Stimulated activated memory B cell treated with anti-CD40 and anti-IgM and Interleukin-4, amounts not matched to agents 10 μg/mL and 1 μg/mL and 100 μg/mL, for 72 hours (primary cell): ENCODE data around the gene SLC7A4.

Source experiments
- ATAC-seq: fragments of 150-1000 bp; cut with Tn5 transposase; 2 replicates; pipeline ENCODE4 v1.10.0; 2021
- H3K27ac Mint-ChIP-seq: one replicate; pipeline ENCODE4 v1.8.0; 2022; ENCODE audit warnings: mild to moderate bottlenecking, mixed read lengths
- H3K27me3 Mint-ChIP-seq: one replicate; pipeline ENCODE4 v1.8.0; 2022; ENCODE audit warnings: mixed read lengths
- H3K36me3 Mint-ChIP-seq: one replicate; pipeline ENCODE4 v1.8.0; 2022; ENCODE audit warnings: mixed read lengths
- H3K4me1 Mint-ChIP-seq: one replicate; pipeline ENCODE4 v1.8.0; 2022; ENCODE audit warnings: mixed read lengths
- H3K4me3 Mint-ChIP-seq: one replicate; pipeline ENCODE4 v1.8.0; 2022; ENCODE audit warnings: mild to moderate bottlenecking, moderate library complexity, mixed read lengths
- H3K9me3 Mint-ChIP-seq: one replicate; pipeline ENCODE4 v1.8.0; 2022; ENCODE audit warnings: mixed read lengths

Gene SLC7A4

GRCh38 chr22:21033895-21034294 is 1.5 kb upstream of the SLC7A4 start:
- Mint-ChIP-seq H3K4me1 (peaks cover 13% of the 10 kb centered on the region), H3K27ac (no peak overlapping the region), H3K9me3 (no peaks in the 10 kb centered on the region), H3K4me3 (no peak overlapping the region), H3K27me3 (peaks cover 56% of the 10 kb centered on the region), H3K36me3 (no peaks in the 10 kb centered on the region)
- peak; percentile 22 for ATAC-seq

DNA sequence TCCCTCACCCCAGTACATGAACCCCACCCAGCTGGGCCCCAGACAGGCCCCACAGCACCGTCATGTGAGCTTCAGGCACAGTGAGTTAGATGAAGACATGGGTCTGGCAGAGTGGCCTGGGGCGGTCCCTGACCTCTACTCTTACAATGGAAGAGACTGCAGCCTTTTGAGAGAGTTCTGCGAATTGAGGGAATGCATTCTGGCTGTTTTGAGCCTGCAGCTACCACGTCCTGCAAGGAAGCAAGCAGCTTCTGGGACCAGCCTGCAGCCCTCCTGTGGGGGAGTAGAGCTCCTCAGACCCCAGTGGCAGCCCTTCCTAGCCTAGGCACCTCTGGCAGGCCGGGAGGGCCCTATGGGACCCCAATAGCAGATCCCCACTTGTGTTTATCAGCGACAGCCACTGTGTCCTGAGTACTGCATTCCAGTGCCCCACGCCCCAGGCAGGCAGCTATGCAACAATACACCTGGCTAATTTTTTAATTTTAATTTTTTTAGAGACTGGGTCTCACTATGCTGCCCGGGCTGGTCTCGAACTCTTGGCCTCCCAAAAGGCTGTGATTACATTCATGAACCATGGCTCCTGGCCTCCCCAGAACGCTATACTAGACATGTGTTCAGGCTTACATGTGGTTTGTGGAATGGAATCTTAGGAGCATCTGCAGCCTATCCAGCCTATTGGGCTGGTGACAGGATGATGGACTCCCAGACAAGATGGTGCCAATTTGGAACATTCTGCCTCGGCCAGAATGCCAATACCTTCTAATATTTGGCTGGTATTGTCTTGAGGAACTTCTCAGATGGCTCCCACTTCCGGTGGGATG is 717 bp upstream of the SLC7A4 start:
- H3K27ac Mint-ChIP-seq: no peak overlapping the region
- H3K36me3 Mint-ChIP-seq: no peaks in the 10 kb centered on the region
- H3K4me3 Mint-ChIP-seq: no peak overlapping the region
- ATAC-seq: no peak
- H3K4me1 Mint-ChIP-seq: peaks cover 13% of the 10 kb centered on the region
- H3K9me3 Mint-ChIP-seq: no peaks in the 10 kb centered on the region
- peaks cover 58% of the 10 kb centered on the region for H3K27me3 Mint-ChIP-seq

- H3K27ac Mint-ChIP-seq: no peak overlapping the region
- no peaks in the 10 kb centered on the region for H3K9me3 Mint-ChIP-seq
- ATAC-seq: no peak
- H3K4me1 Mint-ChIP-seq: peaks cover 13% of the 10 kb centered on the region
- H3K4me3 Mint-ChIP-seq: no peak overlapping the region
- no peaks in the 10 kb centered on the region for H3K36me3 Mint-ChIP-seq
- peaks cover 65% of the 10 kb centered on the region for H3K27me3 Mint-ChIP-seq
These were observed 770 bp downstream of the SLC7A4 start for GRCh38 chr22:21031545-21032036.

DNA sequence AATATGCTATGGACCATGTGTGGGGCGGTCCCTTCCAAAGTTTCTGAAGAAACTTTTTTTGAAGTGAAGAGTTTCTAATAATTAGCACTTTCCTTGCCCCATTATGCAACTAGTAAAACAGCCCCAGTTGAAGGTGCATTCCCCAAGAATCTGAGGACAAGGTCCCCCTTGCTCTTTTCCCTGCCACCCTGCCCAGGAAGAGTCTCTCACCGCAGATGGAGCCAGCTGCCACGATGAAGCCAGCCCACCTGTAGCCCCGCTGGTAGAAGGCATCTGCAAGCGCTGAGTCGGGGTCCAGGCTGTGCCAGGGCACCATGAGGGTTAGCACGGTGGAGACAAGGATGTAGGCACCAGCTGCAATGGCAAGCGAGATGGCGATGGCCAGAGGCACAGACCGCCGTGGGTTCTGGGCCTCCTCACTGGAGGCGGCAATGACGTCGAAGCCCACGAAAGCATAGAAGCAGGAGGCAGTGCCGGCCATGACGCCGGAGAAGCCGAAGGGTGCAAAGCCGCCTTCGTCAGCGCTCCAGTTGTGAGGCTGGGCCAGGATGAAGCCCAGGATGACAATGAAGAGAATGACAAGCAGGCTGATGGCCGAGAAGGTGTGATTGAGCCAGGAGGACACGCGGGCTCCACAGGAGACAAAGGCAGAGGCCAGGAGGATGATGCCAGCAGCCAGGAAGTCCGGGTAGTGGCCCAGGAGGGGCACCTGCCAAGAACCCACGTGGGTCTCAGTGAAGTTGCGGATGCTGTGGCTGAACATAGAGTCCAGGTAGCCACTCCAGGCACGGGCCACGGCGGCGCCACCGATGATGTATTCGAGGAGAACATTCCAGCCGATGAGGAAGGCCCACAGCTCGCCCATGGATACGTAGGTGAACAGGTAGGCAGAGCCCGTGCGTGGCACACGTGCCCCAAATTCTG is 1.5 kb downstream of the SLC7A4 start:
- H3K4me1 Mint-ChIP-seq: peaks cover 14% of the 10 kb centered on the region
- no peaks in the 10 kb centered on the region for H3K9me3 Mint-ChIP-seq
- peaks cover 71% of the 10 kb centered on the region for H3K27me3 Mint-ChIP-seq
- ATAC-seq: no peak
- H3K36me3 Mint-ChIP-seq: no peaks in the 10 kb centered on the region
- no peak overlapping the region for H3K27ac Mint-ChIP-seq
- H3K4me3 Mint-ChIP-seq: no peak overlapping the region

GRCh38 chr22:21030032-21030431 is 2.3 kb downstream of the SLC7A4 start:
- H3K4me3 Mint-ChIP-seq: no peak overlapping the region
- no peak overlapping the region for H3K27ac Mint-ChIP-seq
- no peak for ATAC-seq
- no peaks in the 10 kb centered on the region for H3K36me3 Mint-ChIP-seq
- H3K4me1 Mint-ChIP-seq: peaks cover 22% of the 10 kb centered on the region
- peaks cover 79% of the 10 kb centered on the region for H3K27me3 Mint-ChIP-seq
- H3K9me3 Mint-ChIP-seq: no peaks in the 10 kb centered on the region

- Mint-ChIP-seq H3K27me3 (peaks cover 76% of the 10 kb centered on the region), H3K4me1 (peaks cover 23% of the 10 kb centered on the region), H3K27ac (no peak overlapping the region), H3K4me3 (no peak overlapping the region), H3K36me3 (no peaks in the 10 kb centered on the region), H3K9me3 (no peaks in the 10 kb centered on the region)
- no peak for ATAC-seq
These were observed 2.8 kb downstream of the SLC7A4 start for GRCh38 chr22:21029486-21030025.

GRCh38 chr22:21028277-21029251 is 3.8 kb downstream of the SLC7A4 start:
- H3K27me3 Mint-ChIP-seq: peaks cover 68% of the 10 kb centered on the region

DNA sequence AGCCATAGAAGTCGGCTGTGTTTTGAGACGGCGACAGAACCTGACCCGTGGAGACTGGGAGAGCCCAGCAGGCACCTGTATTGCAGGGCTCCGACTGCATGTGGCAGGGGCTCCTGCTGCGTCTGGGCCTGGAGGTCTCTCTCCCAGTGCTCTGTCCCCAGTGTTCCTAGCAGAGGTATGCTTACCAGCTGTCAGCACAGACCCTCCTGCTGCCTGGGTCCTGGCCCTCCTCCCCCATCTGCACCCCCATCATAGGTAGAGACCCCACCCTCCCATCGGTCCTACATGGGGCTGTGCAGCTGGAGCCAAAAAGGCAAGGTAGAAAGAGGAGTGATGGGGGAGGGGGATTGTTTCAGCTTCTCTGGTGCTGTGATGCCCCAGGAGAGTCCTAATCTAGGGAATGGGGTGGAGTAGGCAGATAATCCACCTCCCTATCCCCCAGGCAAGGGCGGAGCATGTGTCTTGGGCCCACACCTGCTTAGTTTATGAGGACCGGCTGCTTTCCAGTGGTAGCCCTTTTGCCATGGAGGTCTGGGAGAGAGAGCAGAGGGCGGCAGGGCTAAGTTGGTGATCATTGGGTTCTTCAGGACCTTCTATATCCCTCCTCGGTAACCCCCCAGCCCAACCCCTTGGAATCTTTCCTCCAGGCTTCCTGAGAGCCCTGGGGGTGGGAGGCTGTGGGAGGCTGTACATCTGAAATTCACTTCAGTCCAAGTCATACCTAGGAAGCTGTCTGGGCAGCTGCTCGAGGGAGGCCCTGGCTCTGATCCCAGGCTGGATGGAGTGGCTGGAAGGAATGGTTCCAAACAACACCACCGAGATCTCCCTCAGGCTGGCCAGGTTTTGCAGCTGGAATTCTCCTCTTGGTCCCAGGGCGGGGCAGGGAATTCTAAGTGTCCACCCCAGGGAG is 5.3 kb downstream of the SLC7A4 start:
- ATAC-seq: no peak
- H3K27ac Mint-ChIP-seq: no peak overlapping the region
- H3K9me3 Mint-ChIP-seq: no peaks in the 10 kb centered on the region
- H3K4me1 Mint-ChIP-seq: peaks cover 23% of the 10 kb centered on the region
- H3K36me3 Mint-ChIP-seq: no peaks in the 10 kb centered on the region
- peaks cover 56% of the 10 kb centered on the region for H3K27me3 Mint-ChIP-seq
- H3K4me3 Mint-ChIP-seq: no peak overlapping the region

More at GRCh38 chr22:21028277-21029251, 3.8 kb downstream of the SLC7A4 start:
- no peak overlapping the region for H3K27ac Mint-ChIP-seq
- H3K4me3 Mint-ChIP-seq: no peak overlapping the region
- no peaks in the 10 kb centered on the region for H3K9me3 Mint-ChIP-seq
- no peak for ATAC-seq
- peaks cover 23% of the 10 kb centered on the region for H3K4me1 Mint-ChIP-seq
- H3K36me3 Mint-ChIP-seq: no peaks in the 10 kb centered on the region

DNA sequence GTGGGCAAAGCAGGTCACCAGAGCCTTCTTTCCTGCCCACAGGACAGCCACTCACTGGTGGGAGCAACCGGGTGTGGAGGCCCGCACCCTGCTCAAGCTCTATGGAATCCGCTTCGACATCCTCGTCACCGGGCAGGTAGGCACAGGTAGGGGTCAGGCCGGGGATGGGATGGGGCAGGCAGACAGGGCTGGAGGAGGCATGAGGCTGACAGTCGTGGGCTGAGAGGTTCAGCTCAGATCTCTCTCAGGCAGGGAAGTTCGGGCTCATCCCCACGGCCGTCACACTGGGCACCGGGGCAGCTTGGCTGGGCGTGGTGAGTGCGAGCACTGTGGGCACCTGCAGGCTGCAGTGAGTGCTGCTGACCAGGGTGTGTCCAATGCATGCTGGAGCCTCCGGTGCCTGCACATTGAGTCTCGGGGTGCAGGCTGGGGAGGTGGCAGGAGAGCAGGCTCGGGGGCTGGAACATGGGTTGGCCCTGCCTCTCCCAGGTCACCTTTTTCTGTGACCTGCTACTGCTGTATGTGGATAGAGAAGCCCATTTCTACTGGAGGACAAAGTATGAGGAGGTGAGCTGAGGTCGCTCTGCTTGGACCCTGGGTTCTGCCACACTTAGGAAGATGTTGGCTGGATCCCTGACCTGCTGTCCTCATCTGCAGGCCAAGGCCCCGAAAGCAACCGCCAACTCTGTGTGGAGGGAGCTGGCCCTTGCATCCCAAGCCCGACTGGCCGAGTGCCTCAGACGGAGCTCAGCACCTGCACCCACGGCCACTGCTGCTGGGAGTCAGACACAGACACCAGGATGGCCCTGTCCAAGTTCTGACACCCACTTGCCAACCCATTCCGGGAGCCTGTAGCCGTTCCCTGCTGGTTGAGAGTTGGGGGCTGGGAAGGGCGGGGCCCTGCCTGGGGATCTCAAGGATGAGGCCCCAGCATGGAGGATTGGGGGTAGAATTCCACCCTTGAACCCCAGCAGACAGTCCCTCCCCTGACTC is 6.3 kb downstream of the SLC7A4 start:
- Mint-ChIP-seq H3K27ac (no peak overlapping the region), H3K27me3 (peaks cover 46% of the 10 kb centered on the region), H3K9me3 (no peaks in the 10 kb centered on the region), H3K4me1 (peaks cover 15% of the 10 kb centered on the region), H3K4me3 (no peak overlapping the region), H3K36me3 (no peaks in the 10 kb centered on the region)
- ATAC-seq: no peak

- no peak for ATAC-seq
- H3K4me3 Mint-ChIP-seq: no peak overlapping the region
- H3K4me1 Mint-ChIP-seq: peaks cover 10% of the 10 kb centered on the region
- H3K27ac Mint-ChIP-seq: no peak overlapping the region
- peaks cover 38% of the 10 kb centered on the region for H3K27me3 Mint-ChIP-seq
- no peaks in the 10 kb centered on the region for H3K36me3 Mint-ChIP-seq
- H3K9me3 Mint-ChIP-seq: no peaks in the 10 kb centered on the region
These were observed 7.1 kb downstream of the SLC7A4 start for GRCh38 chr22:21025266-21025665.

GRCh38 chr22:21022955-21023614 is 9.3 kb downstream of the SLC7A4 start:
- Mint-ChIP-seq H3K9me3 (no peaks in the 10 kb centered on the region), H3K36me3 (no peaks in the 10 kb centered on the region), H3K27ac (no peak overlapping the region), H3K4me1 (peaks cover 10% of the 10 kb centered on the region), H3K27me3 (peaks cover 22% of the 10 kb centered on the region), H3K4me3 (no peak overlapping the region)
- no peak for ATAC-seq

DNA sequence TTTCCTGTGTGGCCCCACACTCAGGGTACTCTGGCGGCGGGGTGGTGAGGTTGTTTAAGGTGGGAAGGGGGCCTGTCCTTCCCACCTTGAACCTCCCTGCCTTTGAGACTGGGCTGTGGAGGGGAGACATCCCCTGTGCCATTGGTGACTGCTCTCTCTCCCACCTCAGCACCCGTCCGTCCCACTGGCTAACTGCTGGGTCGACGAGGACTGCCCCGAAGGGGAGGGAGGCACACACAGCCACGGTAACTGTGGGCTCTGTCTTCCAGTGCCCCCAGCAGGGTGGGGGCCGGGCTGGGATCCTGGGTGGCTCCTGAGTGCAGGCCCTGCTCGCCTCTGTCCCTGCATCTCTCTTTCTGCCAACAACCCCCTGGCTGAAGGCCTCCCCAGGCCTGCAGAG is 9.9 kb downstream of the SLC7A4 start:
- Mint-ChIP-seq H3K36me3 (no peaks in the 10 kb centered on the region), H3K27ac (no peak overlapping the region), H3K9me3 (no peaks in the 10 kb centered on the region), H3K27me3 (peaks cover 22% of the 10 kb centered on the region), H3K4me3 (no peak overlapping the region), H3K4me1 (peaks cover 10% of the 10 kb centered on the region)
- no peak for ATAC-seq
